GM23338 (cell line): ENCODE measurements around the gene LRRC8B.
"Not testable (repeated sequence)": the region's sequence is repeated elsewhere in the genome, so short reads cannot be mapped to it uniquely, and the experiment has no call there.

Experiments used
- EZH2 ChIP-seq: fragments of 200-600 bp; sonication (generic); IDR thresholded peaks from one replicate; pipeline ENCODE4 v1.8.0; 2017; ENCODE audit warnings: antibody characterized with exemption, mild to moderate bottlenecking, low read depth; ENCODE audit not compliant: unreplicated experiment
- TF ChIP-seq, protein P1 (sequence below), 2 experiments: fragments of 200-600 bp in 1 of 2; sonication (generic) in 1 of 2; conservative IDR thresholded peaks; 2 replicates each; pipeline versions ENCODE4 v1.5.1 to v1.6.1; 2016 to 2017; ENCODE audit warnings: antibody characterized with exemption in 2 of 2, low read depth in 2 of 2, mild to moderate bottlenecking in 2 of 2, moderate library complexity in 1 of 2

DNA sequence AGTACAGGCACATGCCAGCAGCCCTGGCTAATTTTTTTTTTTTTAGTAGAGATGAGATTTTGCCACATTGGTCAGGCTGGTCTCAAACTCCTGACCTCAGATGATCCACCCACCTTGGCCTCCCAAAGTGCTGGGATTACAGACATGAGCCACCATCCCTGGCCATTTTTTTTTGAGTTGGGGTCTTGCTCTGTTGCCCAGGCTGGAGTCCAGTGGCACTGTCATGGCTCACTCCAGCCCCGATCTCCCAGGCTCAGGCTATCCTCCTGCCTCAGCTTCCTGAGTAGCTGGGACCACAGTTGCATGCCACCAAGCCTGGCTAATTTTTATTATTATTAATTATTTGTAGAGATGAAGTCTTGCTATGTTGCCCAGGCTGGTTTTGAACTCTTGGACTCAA lies 19.0 kb downstream of the LRRC8B start:
- not testable (repeated sequence) for TF ChIP-seq EZH2
- TF ChIP-seq, protein P1, sequence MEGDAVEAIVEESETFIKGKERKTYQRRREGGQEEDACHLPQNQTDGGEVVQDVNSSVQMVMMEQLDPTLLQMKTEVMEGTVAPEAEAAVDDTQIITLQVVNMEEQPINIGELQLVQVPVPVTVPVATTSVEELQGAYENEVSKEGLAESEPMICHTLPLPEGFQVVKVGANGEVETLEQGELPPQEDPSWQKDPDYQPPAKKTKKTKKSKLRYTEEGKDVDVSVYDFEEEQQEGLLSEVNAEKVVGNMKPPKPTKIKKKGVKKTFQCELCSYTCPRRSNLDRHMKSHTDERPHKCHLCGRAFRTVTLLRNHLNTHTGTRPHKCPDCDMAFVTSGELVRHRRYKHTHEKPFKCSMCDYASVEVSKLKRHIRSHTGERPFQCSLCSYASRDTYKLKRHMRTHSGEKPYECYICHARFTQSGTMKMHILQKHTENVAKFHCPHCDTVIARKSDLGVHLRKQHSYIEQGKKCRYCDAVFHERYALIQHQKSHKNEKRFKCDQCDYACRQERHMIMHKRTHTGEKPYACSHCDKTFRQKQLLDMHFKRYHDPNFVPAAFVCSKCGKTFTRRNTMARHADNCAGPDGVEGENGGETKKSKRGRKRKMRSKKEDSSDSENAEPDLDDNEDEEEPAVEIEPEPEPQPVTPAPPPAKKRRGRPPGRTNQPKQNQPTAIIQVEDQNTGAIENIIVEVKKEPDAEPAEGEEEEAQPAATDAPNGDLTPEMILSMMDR (conservative IDR thresholded peaks at IDR 0.05; ENCODE audit: low read depth in 2 of 2), result not testable (repeated sequence)
